Renal cortex interstitium (tissue), 15 donors: Measurements from ENCODE around the gene SLFN14. TPM values are rescaled to one million over a fixed set of nuclear protein-coding genes. Genes with fewer than 3 reads are reported as not detected.

Experiments
- DNase-seq, 11 donors: peaks; one replicate each; pipeline ENCODE4 v3.0.0-alpha.2; 2013; ENCODE audit warnings: low read depth in 9 of 11, low spot score in 4 of 11; ENCODE audit errors: extremely low read depth in 1 of 11
- long read RNA-seq, 16 experiments: transcript quantifications; one replicate each; lab custom pipeline, GENCODE V29; 2026
- polyA plus RNA-seq, 3 donors: library from polyadenylated mRNA; unstranded; fragments of 120-200 nt; gene quantifications; one replicate each; pipeline ENCODE4 v1.2.1, GENCODE V29; 2013; ENCODE audit not compliant: insufficient read length in 3 of 3

SLFN14 gene
- polyA plus RNA-seq, result under 1 TPM; 0.18 to 0.23 (median 0.19) TPM
- long read RNA-seq, donor 1, result 0 reads
- long read RNA-seq, donor 2, result 0 reads
- long read RNA-seq, donor 3, partial matches to known transcripts, result 90 of 90 reads
- long read RNA-seq, donor 3, other reads (novel, unspliced or antisense), result 0 of 90 reads
- long read RNA-seq, donor 4, partial matches to known transcripts, result 50 of 50 reads
- long read RNA-seq, donor 4, other reads (novel, unspliced or antisense), result 0 of 50 reads
- long read RNA-seq, donor 5, result 0 reads
- long read RNA-seq, donor 6, result 0 reads
- long read RNA-seq, donor 7, result 0 reads
- long read RNA-seq, donor 8, result 0 reads
- long read RNA-seq, donor 9, result 0 reads
- long read RNA-seq, donor 10, partial matches to known transcripts, result 10 of 43 reads
- long read RNA-seq, donor 10, other reads (novel, unspliced or antisense), result 33 of 43 reads
- long read RNA-seq, donor 11, result 0 reads
- long read RNA-seq, donor 12, result 0 reads
- long read RNA-seq, donor 13, result 0 reads
- long read RNA-seq, donor 14, result 0 reads
- long read RNA-seq, donor 15, result 0 reads
- long read RNA-seq, donor 16, result 0 reads

DNA sequence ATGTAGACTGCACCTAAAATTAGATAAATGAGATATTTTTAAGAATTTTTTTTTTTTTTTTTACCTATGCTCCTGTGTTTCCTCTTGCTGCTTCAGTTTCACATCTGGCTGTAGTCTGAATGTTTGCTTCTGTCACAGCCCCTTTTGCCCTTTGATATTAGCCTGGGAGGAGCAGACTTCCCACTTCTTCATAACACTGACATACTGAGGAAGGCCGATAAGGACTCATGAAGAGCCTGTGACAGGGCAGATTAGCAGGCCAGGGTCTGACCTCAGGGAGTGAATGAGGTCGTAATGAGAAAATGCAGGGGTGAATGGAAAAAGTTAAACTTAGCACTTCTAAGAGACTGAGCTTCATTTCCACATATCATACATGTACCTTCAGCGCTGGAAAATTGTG, at the start of gene SLFN14:
SLFN14 (minus strand) TSS at position 117 of the 400 bp plus-strand sequence. CDS start 2,757 bp downstream, outside the sequence.
- DNase-seq, result no peak

DNA sequence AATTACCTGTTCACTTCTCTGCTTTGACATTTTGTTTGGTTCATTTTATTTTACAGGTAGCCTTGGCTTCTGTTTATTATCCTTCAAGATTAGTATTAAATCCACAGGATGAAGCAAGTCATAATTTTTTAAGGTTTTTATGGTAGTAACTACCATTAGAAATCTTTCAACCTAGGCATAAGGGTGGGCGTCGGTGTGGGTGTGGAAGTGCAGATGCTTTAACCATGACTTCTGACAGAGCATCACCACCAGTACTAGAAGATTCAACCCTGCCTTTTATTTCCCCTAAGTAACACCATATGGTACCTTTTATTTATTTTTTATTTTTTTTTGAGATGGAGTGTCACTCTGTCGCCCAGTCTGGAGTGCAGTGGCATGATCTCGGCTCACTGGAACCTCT, 49.2 kb upstream of the SLFN14 start:
- DNase-seq, result no peak

DNA sequence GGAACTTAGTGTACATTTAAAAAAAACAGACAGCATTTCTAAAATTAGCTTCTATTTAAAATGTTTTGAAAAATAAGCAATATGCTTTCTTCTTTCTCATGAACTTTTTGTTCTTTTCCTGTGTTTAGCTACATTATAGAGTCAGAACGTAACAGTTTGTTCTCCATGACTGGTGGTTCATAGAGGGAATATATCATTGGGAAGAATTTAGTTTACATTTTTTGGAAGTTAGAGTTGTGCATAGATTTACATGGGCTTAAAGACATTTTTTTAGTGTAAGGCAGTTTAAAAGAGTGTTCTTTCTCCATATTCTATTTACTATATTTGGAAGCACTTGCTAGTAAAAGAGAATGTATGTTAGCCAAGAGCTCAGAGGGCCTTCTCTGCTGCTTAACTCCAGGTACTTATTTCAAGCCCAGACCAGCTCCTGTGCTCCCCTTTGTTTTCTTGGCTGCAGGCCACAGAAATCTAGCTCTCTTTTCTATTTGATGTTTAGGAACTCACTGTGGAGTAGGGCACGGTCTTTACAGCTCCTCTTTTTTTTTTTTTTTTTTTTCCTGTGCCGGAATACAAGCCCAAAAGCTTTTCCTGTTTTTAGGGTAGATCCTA, 46.7 kb upstream of the SLFN14 start:
- DNase-seq, result no peak

DNA sequence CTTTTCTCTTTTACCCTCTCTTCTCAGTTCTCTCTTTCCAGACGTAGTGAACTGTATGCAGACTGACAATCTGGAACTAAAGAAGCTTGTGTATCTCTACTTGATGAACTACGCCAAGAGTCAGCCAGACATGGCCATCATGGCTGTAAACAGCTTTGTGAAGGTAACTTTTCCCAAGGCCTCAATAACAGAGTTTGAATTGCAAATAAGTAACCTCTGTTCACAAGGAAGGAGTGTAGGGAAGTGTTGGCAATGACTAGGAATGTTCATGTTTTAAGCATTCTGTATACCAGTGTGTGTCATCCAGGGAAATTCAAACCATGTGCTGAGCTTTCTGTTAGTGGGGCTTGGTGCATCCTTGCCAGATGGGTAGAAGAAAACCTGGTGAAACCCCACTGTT, 45.1 kb upstream of the SLFN14 start:
- DNase-seq, result no peak

DNA sequence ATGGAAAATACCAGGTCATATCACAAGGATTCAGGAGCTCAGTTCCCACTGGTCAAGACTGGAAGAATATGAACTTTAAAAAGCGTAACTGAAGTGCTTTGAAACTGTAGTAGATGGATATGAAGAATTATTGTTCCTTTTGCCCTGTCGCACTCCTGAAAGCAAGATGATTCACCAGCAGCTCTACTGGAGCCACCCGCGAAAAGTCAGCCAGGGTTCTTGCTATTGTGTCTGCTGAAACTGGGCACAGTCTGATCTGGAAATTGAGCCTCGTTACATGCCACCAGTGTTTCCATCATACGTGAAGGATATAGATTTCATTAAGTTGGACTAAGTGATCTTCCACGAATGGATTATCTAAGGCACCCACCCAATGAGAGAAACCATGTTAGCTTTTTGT, 43.1 kb upstream of the SLFN14 start:
- no peak for DNase-seq

DNA sequence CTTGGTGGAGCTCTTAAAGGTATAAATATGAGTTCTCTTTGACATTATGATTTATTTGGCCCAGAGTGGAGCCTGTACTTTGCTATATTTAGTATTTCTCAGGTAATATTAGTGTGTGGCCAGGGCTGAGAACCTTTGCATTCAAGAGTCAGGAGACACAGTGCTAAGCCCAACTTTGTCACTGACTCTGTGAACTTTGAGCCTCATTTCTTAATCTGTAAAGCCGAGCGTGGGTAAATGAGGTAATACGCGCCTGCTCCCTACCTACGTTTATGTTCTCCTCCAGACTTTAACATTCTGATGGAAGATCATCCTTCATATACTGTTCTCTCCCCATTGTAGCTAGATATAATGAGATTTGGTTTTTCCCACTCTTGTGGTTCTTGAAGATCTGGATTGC, 37.0 kb upstream of the SLFN14 start:
- no peak for DNase-seq

DNA sequence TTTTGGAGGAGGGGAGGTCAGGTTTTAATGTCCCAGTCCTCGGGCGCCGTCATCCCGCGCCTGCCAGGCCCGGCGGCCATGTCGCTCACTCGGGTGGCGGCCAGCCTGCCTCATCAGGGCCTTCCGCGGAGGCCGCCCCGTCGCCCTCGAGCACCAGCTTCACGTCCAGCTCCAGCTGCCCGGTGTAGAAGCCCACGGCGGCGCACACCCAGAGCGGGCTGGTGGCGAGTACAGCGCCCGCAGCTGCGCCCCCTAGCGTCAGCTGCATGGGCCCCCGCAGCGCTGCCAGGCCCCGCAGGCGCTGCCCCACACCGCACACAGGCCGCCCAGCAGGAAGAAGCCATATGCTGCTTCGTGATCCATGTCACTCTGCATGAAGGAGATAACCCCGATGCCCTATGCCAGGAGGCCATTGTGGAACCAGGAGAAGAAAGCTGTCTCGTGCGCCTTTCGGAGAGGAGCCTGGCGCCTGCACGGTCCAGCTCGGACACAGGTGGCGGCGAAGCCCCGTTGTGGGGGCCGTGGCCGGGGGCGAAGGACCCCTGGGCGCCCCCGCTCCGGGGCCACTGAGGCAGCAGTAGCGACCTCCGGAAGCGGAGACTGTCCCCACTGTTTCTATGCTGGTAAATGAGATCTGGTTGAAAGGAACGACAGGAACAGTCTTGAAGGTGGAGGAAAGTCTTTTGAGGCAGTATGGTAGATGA, 36.1 kb upstream of the SLFN14 start:
- no peak for DNase-seq

DNA sequence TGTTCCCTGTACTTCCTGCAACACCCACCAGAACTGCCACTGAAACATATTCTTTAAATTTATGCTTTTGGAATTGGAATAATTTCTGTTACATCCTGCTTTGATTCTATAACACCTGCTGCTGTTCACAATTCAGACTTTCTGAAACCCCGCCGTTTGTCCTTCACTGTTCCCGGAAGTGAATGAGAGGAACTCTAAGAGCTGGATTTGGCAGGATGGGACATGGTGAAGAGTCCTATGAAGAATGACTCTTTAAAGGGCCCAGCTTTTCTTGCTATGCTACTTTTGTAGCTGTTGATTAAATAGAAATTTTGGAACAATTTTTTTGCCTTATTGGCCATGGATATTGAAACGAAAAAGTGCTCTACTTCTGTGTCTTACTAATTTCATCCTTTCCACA, 35.5 kb upstream of the SLFN14 start:
- no peak for DNase-seq

DNA sequence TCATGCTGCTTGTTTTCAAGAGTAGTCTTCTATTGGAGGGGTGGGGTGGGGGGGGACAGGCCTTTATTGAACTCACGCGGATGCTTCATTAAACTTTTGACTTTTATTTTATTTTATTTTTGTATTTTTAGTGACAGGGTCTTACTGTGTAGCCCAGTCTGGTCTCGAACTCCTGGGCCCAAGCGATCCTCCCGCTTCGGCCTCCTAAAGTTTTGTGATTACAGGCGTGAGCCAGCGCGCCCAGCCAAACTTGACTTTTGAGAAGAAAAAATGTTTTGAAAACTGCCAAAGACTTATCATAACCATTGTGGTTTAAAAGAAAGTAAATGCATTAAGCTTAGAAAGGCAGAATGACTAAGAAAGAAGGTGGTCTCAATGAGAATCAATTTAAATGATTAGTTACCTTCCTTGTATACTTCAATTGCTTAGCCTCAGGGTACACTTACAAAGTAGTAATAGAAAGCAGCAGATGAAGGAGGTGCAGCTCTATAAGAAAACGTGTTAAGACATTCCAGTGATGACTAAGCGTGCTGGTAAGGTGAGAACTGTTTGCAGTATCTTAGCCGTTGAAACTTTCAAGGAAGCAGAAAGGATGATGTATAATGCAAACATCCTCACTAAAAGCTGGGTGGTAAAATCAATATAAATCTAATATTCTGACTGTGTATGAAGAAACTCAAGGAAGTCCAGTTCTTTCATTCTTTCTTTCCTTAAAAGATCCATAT, 27.7 kb upstream of the SLFN14 start:
- no peak for DNase-seq

DNA sequence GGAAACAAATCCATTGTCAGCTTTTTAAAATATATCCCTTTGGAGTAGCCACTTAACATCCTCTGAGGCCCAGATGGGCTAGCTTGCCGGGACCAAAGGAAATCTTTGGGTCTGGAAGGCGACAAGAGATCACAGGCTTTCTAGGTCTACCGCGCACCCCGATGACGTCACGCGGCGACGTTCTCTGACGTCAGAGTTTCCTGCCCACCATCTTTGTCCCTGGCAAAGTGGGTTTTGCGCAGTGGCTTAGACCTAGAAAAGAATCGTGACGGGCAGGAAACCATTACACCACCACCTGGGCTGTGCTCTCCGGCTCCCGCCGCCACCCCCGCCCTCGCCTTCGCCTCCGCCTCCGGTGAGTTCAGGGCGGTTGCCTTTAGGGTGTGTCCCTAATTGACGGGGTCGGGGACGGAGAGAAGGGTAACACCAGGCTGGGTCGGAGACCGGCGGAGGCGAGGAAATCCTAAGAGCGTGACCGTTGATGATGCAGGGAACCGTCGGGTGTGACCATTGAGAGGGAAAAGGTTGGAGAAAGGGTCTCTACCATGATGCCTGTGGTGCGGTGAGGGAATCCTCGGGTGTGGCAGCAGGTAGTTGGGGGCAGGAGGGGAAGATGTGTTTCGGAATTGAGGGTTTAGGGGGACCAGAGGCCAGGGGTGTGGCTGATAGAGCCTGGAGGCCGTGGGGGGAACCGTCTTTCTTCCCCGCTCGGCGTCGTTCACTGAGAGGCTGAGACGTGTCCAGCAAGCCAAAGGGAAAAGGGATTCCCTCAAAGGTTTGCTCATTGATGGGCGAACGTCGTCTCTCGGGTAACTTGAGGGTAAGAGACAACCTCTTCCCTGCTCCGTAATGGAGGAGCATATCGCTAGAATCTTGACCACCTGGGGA, 26.7 kb upstream of the SLFN14 start, which contains the start of gene AP2B1:
AP2B1 (plus strand) TSS at position 249 of the 888 bp plus-strand sequence. CDS start 6,709 bp downstream, outside the sequence.
- peak; percentile 93 to 99 (median 96) for DNase-seq

DNA sequence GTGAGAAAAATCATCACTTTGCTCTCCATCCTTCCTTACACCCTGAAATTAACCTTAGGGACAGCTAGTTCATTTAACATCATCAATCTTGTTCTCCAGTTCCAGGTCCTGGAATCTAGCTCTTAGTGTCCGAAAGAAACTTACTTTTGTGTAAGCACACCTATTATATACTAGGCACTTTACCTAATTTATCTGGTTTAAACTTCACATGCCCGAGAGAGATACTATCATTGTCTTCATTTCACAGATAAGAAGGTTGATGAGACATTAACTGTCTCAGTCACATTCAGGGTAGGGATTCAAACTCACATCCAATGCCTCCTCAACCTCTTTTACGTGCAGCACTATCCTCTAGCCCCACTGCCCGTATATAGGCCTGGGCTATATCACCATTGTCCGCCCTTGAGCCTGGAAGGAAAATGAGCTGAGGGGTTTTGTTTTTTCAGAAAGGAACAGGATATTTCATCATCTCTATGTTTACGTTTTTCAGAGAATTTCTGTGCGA, 26.0 kb upstream of the SLFN14 start:
- no peak for DNase-seq

DNA sequence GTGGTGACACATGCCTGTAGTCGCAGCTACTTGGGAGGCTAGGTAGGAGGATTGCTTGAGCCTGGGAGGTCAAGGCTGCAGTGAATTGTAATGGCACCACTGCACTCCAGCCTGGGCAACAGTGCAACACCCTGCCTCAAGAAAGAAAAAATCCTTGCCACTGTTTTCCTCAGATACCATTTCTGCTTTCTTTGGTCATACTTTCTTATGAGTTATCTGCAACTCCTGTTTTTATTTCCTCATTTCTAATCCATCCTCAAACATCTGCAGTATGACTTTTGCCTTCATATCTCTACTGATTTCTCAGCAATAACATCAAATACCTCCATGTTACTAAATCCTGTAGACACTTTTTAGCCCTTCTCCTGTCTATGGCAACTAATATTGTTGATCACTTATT, 23.4 kb upstream of the SLFN14 start:
- DNase-seq, result no peak

DNA sequence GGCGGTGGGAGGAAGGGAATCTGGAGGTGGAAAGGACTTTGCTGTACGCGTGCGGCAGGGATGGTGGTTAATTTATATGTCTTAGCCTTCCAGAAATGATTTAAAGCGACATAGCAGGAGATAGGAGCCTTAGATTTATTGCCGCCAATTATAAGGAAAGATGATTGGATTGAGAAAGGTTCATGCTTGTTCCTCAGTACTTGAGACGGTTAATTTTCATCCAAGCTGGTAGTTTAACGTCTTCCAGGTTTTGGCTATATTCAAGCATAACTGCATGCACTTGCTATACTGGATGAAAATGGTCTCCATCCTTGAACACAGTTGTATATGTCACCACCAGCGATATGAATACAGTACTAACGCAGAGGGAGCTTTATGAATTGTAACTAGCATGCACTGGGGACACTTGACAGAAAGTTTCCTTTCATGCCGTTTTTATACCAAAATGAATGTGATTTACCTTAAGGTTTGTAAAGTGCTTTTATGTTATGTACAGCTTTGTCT, 18.4 kb upstream of the SLFN14 start:
- DNase-seq, result no peak

DNA sequence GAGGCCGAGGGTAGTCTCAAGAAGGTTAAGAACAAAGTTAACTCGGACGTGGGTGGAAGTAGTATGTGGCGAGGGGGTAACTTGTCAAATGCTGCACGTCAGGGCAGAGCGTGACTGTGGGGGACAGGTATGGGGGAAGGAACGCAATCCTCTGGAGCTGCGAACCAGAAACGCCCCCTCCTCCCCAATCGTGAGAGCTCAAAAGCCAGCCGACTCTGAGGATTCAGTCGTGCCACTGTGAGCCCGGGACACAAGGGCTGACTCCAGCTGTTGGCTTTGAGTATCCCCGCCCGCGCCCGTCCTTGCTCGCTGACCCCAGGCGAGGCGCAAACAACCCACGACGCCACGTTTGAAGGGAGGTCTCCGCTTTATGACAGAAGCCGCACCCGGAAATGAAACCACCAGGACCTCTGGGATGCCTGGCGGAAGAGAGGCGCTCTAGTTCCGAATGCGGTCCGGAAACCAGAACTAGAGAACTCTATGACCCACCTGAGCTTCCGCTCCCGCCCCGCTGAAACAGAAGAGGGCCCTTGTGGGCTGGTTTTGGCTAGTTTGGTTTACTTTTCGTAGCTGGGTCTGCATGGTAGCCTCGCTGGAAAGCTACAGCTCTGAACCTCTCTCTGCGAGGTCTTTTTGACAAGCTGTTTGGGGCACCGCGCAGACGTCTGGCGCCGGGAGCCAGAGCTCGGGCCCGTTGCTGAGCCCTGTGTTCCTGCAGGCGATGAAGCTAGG, 17.7 kb upstream of the SLFN14 start, which contains the start of gene PEX12:
PEX12 (minus strand) TSS at position 375 of the 732 bp plus-strand sequence. CDS start 550 bp downstream, outside the sequence.
- DNase-seq, result peak; percentile 82 to 95 (median 87)

DNA sequence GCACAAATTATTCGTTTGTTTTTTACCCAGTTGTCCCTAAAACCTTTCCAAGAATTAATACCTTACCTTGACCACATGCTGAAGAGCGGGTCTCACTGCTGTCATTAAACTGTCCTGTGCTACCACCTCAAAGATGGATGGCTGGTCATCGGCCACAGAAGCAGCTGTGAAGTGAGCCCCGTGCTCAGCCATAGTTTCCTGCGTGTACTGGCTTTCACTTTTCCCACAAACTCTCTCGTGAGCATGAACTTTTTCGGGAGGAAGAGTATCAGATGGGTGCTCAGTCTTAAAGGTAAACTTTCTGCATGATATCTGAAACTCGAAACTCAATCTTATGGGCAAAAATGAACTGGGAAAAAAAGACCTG, 17.2 kb upstream of the SLFN14 start:
- DNase-seq, result peak in 1 of 11 donors; percentile 9

DNA sequence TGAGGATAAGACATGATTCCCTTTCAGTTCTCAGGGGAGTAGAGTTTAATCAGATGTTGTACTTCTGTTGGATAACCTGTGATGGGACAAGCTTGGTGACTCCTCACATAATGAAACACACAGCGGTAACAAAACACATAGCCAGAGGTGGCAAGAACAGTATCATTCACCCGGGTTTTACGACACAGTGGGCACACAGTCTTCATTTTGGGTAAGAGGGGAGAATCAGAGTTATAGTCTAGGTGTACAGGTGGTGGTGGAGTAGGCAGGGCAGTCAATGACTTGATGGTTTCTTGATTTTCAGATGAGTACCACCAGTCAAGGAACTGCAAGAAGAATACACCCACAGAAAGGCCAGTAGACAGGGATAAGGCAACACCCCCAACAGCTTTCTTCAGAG, 15.1 kb upstream of the SLFN14 start:
- no peak for DNase-seq

DNA sequence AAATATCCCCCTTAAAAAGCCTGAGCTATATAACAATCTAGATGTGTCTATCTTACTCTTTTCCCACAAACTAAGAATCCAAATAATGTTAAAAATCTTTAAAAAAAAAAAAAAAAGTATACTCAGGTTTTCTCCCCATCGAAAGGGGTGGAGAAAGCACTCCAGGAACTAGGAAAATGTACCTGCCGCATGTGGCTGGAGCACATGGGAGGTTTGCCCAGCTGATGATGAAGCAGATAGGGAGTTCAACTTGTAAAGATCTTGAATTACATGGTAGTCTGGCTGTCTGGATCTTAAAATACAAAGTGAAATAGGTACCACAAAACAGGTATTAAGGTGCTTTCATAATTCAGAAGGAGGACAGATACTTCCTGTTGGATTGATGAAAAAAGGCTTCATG, 8.8 kb upstream of the SLFN14 start:
- DNase-seq, result no peak
